ENCODE data around the gene CACNA1D.

CACNA1D gene

GRCh38 chr3:53795789-53796560 is 301.6 kb downstream of the CACNA1D start:
- DNase-seq, result no peak

- DNase-seq, result no peak
These were observed 303.7 kb downstream of the CACNA1D start for GRCh38 chr3:53798144-53798543.

GRCh38 chr3:53799338-53799865 is 305.0 kb downstream of the CACNA1D start:
- no peak for DNase-seq

- DNase-seq, result no peak
These were observed 305.9 kb downstream of the CACNA1D start for GRCh38 chr3:53800041-53800906.

- DNase-seq, result no peak
These were observed 306.9 kb downstream of the CACNA1D start for GRCh38 chr3:53801319-53801718.

GRCh38 chr3:53802256-53802880 is 308.0 kb downstream of the CACNA1D start:
- no peak for DNase-seq

- DNase-seq, result no peak
These were observed 308.9 kb downstream of the CACNA1D start for GRCh38 chr3:53803124-53803815.

GRCh38 chr3:53803816-53804695 is 309.6 kb downstream of the CACNA1D start:
- no peak for DNase-seq

- DNase-seq, result peak; percentile 61
These were observed 310.5 kb downstream of the CACNA1D start for GRCh38 chr3:53804697-53805462.

GRCh38 chr3:53805463-53806159 is 311.2 kb downstream of the CACNA1D start:
- DNase-seq, result no peak

- DNase-seq, result peak; percentile 67
These were observed 312.0 kb downstream of the CACNA1D start for GRCh38 chr3:53806182-53807116.

- DNase-seq, result no peak
These were observed 312.9 kb downstream of the CACNA1D start for GRCh38 chr3:53807117-53807810.

GRCh38 chr3:53808496-53808895 is 314.1 kb downstream of the CACNA1D start:
- DNase-seq, result no peak

GRCh38 chr3:53809267-53809666 is 314.9 kb downstream of the CACNA1D start:
- DNase-seq, result no peak

- no peak for DNase-seq
These were observed 315.5 kb downstream of the CACNA1D start for GRCh38 chr3:53809764-53810400.

GRCh38 chr3:53811143-53811927 is 316.9 kb downstream of the CACNA1D start:
- DNase-seq, result no peak

GRCh38 chr3:53812434-53812833 is 318.0 kb downstream of the CACNA1D start:
- no peak for DNase-seq
